Chondrocyte (in vitro differentiated cells): ENCODE measurements around the gene ZNF423. TPM values are rescaled to one million over a fixed set of nuclear protein-coding genes. Genes with fewer than 3 reads are reported as not detected.
"Not testable (repeated sequence)": the region's sequence is repeated elsewhere in the genome, so short reads cannot be mapped to it uniquely, and the experiment has no call there.

Source experiments
- DNase-seq: peaks from one replicate; pipeline ENCODE4 v3.0.0; 2021; ENCODE audit warnings: mixed read lengths, low spot score
- H3K27ac Mint-ChIP-seq: one replicate; pipeline ENCODE4 v1.8.0; 2021; ENCODE audit warnings: mild to moderate bottlenecking, moderate library complexity, mixed read lengths; ENCODE audit not compliant: unreplicated experiment
- H3K27me3 Mint-ChIP-seq: 2 replicates; pipeline ENCODE4 v1.8.0; 2021; ENCODE audit warnings: low read depth, mixed read lengths
- H3K36me3 Mint-ChIP-seq: 2 replicates; pipeline ENCODE4 v1.8.0; 2021; ENCODE audit warnings: low read depth, mixed read lengths
- H3K4me1 Mint-ChIP-seq: 2 replicates; pipeline ENCODE4 v1.8.0; 2021; ENCODE audit warnings: low read depth, mild to moderate bottlenecking, mixed read lengths
- H3K4me3 Mint-ChIP-seq: one replicate; pipeline ENCODE4 v1.8.0; 2021; ENCODE audit warnings: mild to moderate bottlenecking, moderate library complexity, mixed read lengths; ENCODE audit not compliant: unreplicated experiment
- H3K9me3 Mint-ChIP-seq: 2 replicates; pipeline ENCODE4 v1.8.0; 2021; ENCODE audit warnings: low read depth, mixed read lengths
- CTCF ChIP-seq: fragments of 200-600 bp; sonication (generic); IDR thresholded peaks from 2 replicates; pipeline ENCODE4 v1.5.0; 2021; ENCODE audit warnings: antibody characterized with exemption, mild to moderate bottlenecking, moderate library complexity
- total RNA-seq: library from RNA; stranded (reverse); gene quantifications from 3 replicates; pipeline ENCODE4 v1.2.1, GENCODE V29; 2021

ZNF423 gene
- total RNA-seq, 1 donor from 2014 or later, result 4.7 TPM

GRCh38 chr16:49566432-49566831, 289.5 kb downstream of the ZNF423 start:
- DNase-seq, result no peak
- H3K4me1 Mint-ChIP-seq, result peaks cover 17% of the 10 kb centered on the region
- no peaks in the 10 kb centered on the region for H3K36me3 Mint-ChIP-seq
- no peak overlapping the region for H3K27ac Mint-ChIP-seq
- H3K9me3 Mint-ChIP-seq, result no peaks in the 10 kb centered on the region
- no peaks in the 10 kb centered on the region for H3K27me3 Mint-ChIP-seq
- H3K4me3 Mint-ChIP-seq, result no peak overlapping the region
- no peak for TF ChIP-seq CTCF

- H3K9me3 Mint-ChIP-seq, result no peaks in the 10 kb centered on the region
- H3K27me3 Mint-ChIP-seq, result no peaks in the 10 kb centered on the region
- no peak for TF ChIP-seq CTCF
- no peak overlapping the region for H3K4me3 Mint-ChIP-seq
- no peaks in the 10 kb centered on the region for H3K36me3 Mint-ChIP-seq
- no peak for DNase-seq
- H3K27ac Mint-ChIP-seq, result no peak overlapping the region
- peaks cover 17% of the 10 kb centered on the region for H3K4me1 Mint-ChIP-seq
These were observed 291.2 kb downstream of the ZNF423 start for GRCh38 chr16:49564496-49565229.

- no peaks in the 10 kb centered on the region for H3K36me3 Mint-ChIP-seq
- peaks cover 17% of the 10 kb centered on the region for H3K4me1 Mint-ChIP-seq
- no peaks in the 10 kb centered on the region for H3K9me3 Mint-ChIP-seq
- no peak for DNase-seq
- H3K27me3 Mint-ChIP-seq, result no peaks in the 10 kb centered on the region
- no peak overlapping the region for H3K4me3 Mint-ChIP-seq
- no peak for TF ChIP-seq CTCF
- H3K27ac Mint-ChIP-seq, result no peak overlapping the region
These were observed 292.2 kb downstream of the ZNF423 start for GRCh38 chr16:49563666-49564065.

GRCh38 chr16:49562894-49563293, 293.0 kb downstream of the ZNF423 start:
- H3K4me1 Mint-ChIP-seq, result peaks cover 17% of the 10 kb centered on the region
- H3K27ac Mint-ChIP-seq, H3K36me3 Mint-ChIP-seq, H3K9me3 Mint-ChIP-seq, H3K27me3 Mint-ChIP-seq, DNase-seq, H3K4me3 Mint-ChIP-seq: not testable (repeated sequence)

GRCh38 chr16:49562228-49562627, 293.7 kb downstream of the ZNF423 start:
- Mint-ChIP-seq H3K27me3 (no peaks in the 10 kb centered on the region), H3K36me3 (no peaks in the 10 kb centered on the region), H3K27ac (no peak overlapping the region), H3K9me3 (no peaks in the 10 kb centered on the region), H3K4me3 (no peak overlapping the region), H3K4me1 (peaks cover 17% of the 10 kb centered on the region)
- DNase-seq, result no peak
- TF ChIP-seq CTCF, result no peak
